ENCODE results near the gene IRX6. TPM values are rescaled to one million over a fixed set of nuclear protein-coding genes. Genes with fewer than 3 reads are reported as not detected.

The IRX6 gene
- total RNA-seq, 1 experiment from 2014 or later: not detected

- BruUV-seq (replicated peaks): no TSS peak
- no peaks in the 10 kb centered on the region for H3K9me2 ChIP-seq (ENCODE audit: insufficient read depth)
- no peaks in the 10 kb centered on the region for H3K36me3 ChIP-seq (ENCODE audit: low read depth)
- H3K79me2 ChIP-seq (ENCODE audit: low read depth): no peaks in the 10 kb centered on the region
- TF ChIP-seq, protein P1, sequence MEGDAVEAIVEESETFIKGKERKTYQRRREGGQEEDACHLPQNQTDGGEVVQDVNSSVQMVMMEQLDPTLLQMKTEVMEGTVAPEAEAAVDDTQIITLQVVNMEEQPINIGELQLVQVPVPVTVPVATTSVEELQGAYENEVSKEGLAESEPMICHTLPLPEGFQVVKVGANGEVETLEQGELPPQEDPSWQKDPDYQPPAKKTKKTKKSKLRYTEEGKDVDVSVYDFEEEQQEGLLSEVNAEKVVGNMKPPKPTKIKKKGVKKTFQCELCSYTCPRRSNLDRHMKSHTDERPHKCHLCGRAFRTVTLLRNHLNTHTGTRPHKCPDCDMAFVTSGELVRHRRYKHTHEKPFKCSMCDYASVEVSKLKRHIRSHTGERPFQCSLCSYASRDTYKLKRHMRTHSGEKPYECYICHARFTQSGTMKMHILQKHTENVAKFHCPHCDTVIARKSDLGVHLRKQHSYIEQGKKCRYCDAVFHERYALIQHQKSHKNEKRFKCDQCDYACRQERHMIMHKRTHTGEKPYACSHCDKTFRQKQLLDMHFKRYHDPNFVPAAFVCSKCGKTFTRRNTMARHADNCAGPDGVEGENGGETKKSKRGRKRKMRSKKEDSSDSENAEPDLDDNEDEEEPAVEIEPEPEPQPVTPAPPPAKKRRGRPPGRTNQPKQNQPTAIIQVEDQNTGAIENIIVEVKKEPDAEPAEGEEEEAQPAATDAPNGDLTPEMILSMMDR (conservative IDR thresholded peaks at IDR 0.05): no peak
- TF ChIP-seq EZH2 (IDR thresholded peaks at IDR 0.05; ENCODE audit: low read depth): no peak
- no peaks in the 10 kb centered on the region for H4K20me1 ChIP-seq (ENCODE audit: insufficient read depth)
- H3K4me2 ChIP-seq: no peak overlapping the region
- no peak for DNase-seq
- no peaks in the 10 kb centered on the region for H3K9me3 ChIP-seq (ENCODE audit: insufficient read depth, low read depth)
- H2AFZ ChIP-seq: no peak overlapping the region
- intact Hi-C loops (cut with micrococcal nuclease; ENCODE audit: unreplicated experiment): no loop called here
- ChIA-PET POLR2A (ENCODE audit: unreplicated experiment) (no interaction called here), CTCF (no interaction called here)
- H3K4me1 ChIP-seq (replicated peaks; ENCODE audit: insufficient read depth): no peaks in the 10 kb centered on the region
- H3F3A ChIP-seq (ENCODE audit: insufficient read depth, low read depth): no peaks in the 10 kb centered on the region
- no peak overlapping the region for H3K27ac ChIP-seq
- no peak overlapping the region for H3K4me3 ChIP-seq
- no peaks in the 10 kb centered on the region for H3K27me3 ChIP-seq (ENCODE audit: insufficient read depth, low read depth)
These were observed 52.7 kb downstream of the IRX6 start for GRCh38 chr16:55376567-55377167.

DNA sequence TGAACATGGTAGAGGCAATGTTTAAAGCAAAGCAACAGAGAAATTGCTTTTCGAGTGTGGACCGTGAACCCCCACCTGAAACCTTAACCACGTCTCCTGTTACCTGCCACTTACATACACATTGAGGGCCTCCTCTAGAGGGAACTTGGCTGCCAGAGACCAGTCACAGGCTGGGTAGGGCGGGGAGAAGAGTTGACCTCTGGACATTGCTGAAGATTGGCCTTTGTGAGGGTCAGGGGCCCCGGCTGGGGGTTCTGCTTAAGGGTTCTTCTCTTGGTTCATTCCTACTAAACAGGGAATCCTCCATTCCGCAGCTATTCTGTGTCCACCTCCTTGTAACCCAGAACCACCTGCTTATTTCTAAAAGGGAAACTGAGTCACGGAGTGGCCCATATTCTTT, 53.8 kb downstream of the IRX6 start:
- intact Hi-C loops (cut with micrococcal nuclease; ENCODE audit: unreplicated experiment): no loop called here
- no peaks in the 10 kb centered on the region for H3F3A ChIP-seq (ENCODE audit: insufficient read depth, low read depth)
- no peak overlapping the region for H3K4me3 ChIP-seq
- H3K36me3 ChIP-seq (ENCODE audit: low read depth): no peaks in the 10 kb centered on the region
- H4K20me1 ChIP-seq (ENCODE audit: insufficient read depth): no peaks in the 10 kb centered on the region
- no peak overlapping the region for H3K27ac ChIP-seq
- H3K9me3 ChIP-seq (ENCODE audit: insufficient read depth, low read depth): no peaks in the 10 kb centered on the region
- CTCF ChIA-PET: no interaction called here
- no peaks in the 10 kb centered on the region for H3K9me2 ChIP-seq (ENCODE audit: insufficient read depth)
- no peak for DNase-seq
- no peak overlapping the region for H3K4me2 ChIP-seq
- POLR2A ChIA-PET (ENCODE audit: unreplicated experiment): no interaction called here
- BruUV-seq (replicated peaks): no TSS peak
- H3K4me1 ChIP-seq (replicated peaks; ENCODE audit: insufficient read depth): no peaks in the 10 kb centered on the region
- no peaks in the 10 kb centered on the region for H3K27me3 ChIP-seq (ENCODE audit: insufficient read depth, low read depth)
- H2AFZ ChIP-seq: no peak overlapping the region
- no peak for TF ChIP-seq EZH2 (IDR thresholded peaks at IDR 0.05; ENCODE audit: low read depth)
- TF ChIP-seq, protein P1 (conservative IDR thresholded peaks at IDR 0.05): no peak
- no peaks in the 10 kb centered on the region for H3K79me2 ChIP-seq (ENCODE audit: low read depth)

DNA sequence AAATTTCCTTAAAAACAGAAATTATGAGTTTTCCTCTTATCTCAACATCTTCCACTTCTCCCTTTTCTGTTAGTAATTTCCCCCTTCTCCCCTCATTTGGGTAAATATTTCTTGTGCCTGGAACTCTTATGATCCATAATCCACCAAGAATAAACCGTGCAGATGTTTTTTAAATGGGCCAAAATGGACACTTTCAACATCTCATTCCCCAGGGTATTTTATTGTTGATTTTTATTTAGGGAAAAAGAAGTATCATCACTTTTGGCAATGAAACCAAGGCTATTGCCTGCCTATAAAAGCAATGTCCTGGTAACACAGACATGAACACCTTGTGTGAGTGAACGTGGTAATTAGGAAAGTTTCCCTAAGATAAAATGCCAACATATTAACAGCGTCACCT, 54.6 kb downstream of the IRX6 start:
- no peaks in the 10 kb centered on the region for H3K27me3 ChIP-seq (ENCODE audit: insufficient read depth, low read depth)
- H3K4me1 ChIP-seq (replicated peaks; ENCODE audit: insufficient read depth): no peaks in the 10 kb centered on the region
- POLR2A ChIA-PET (ENCODE audit: unreplicated experiment): no interaction called here
- H3K36me3 ChIP-seq (ENCODE audit: low read depth): no peaks in the 10 kb centered on the region
- no peaks in the 10 kb centered on the region for H4K20me1 ChIP-seq (ENCODE audit: insufficient read depth)
- H3K79me2 ChIP-seq (ENCODE audit: low read depth): no peaks in the 10 kb centered on the region
- DNase-seq: no peak
- TF ChIP-seq, protein P1 (conservative IDR thresholded peaks at IDR 0.05): no peak
- TF ChIP-seq EZH2 (IDR thresholded peaks at IDR 0.05; ENCODE audit: low read depth): no peak
- H3K4me2 ChIP-seq: no peak overlapping the region
- no peak overlapping the region for H3K27ac ChIP-seq
- no peaks in the 10 kb centered on the region for H3K9me3 ChIP-seq (ENCODE audit: insufficient read depth, low read depth)
- no peak overlapping the region for H3K4me3 ChIP-seq
- H2AFZ ChIP-seq: no peak overlapping the region
- no TSS peak for BruUV-seq (replicated peaks)
- no peaks in the 10 kb centered on the region for H3K9me2 ChIP-seq (ENCODE audit: insufficient read depth)
- CTCF ChIA-PET: no interaction called here
- no peaks in the 10 kb centered on the region for H3F3A ChIP-seq (ENCODE audit: insufficient read depth, low read depth)
- intact Hi-C loops (cut with micrococcal nuclease; ENCODE audit: unreplicated experiment): no loop called here

Data from PC-9 (cell line).